HG02885 (cell line): ENCODE results near the gene GUCY1A1.

Experiments used
- ATAC-seq: cut with Tn5 transposase; IDR thresholded peaks from one replicate; pipeline ENCODE4 v1.9.1; 2021; ENCODE audit warnings: mild to moderate bottlenecking; ENCODE audit not compliant: unreplicated experiment, poor library complexity

The GUCY1A1 gene

GRCh38 chr4:155768370-155768769 lies 101.7 kb downstream of the GUCY1A1 start:
- no peak for ATAC-seq

GRCh38 chr4:155769090-155769489 lies 102.4 kb downstream of the GUCY1A1 start:
- ATAC-seq, result peak; percentile 46

GRCh38 chr4:155772459-155773195 lies 106.0 kb downstream of the GUCY1A1 start:
- ATAC-seq, result no peak

- ATAC-seq, result no peak
Measured at GRCh38 chr4:155773196-155773800, 106.7 kb downstream of the GUCY1A1 start.

GRCh38 chr4:155774033-155774432 lies 107.4 kb downstream of the GUCY1A1 start:
- no peak for ATAC-seq

GRCh38 chr4:155777971-155778735 lies 111.5 kb downstream of the GUCY1A1 start:
- ATAC-seq, result no peak

GRCh38 chr4:155780775-155781174 lies 114.1 kb downstream of the GUCY1A1 start:
- ATAC-seq, result no peak

GRCh38 chr4:155781249-155781831 lies 114.7 kb downstream of the GUCY1A1 start:
- ATAC-seq, result no peak
